Urothelium cell line (cell line): ENCODE data around the gene RPS6KA2.

Source experiments
- DNase-seq: peaks from one replicate; pipeline ENCODE4 v3.0.0; 2011; ENCODE audit warnings: low spot score, mixed read lengths
- FAIRE-seq: peaks from 2 replicates; lab custom pipeline; 2011; peaks lifted over from hg19 to GRCh38; lab: Jason Lieb, UNC

Gene RPS6KA2

DNA sequence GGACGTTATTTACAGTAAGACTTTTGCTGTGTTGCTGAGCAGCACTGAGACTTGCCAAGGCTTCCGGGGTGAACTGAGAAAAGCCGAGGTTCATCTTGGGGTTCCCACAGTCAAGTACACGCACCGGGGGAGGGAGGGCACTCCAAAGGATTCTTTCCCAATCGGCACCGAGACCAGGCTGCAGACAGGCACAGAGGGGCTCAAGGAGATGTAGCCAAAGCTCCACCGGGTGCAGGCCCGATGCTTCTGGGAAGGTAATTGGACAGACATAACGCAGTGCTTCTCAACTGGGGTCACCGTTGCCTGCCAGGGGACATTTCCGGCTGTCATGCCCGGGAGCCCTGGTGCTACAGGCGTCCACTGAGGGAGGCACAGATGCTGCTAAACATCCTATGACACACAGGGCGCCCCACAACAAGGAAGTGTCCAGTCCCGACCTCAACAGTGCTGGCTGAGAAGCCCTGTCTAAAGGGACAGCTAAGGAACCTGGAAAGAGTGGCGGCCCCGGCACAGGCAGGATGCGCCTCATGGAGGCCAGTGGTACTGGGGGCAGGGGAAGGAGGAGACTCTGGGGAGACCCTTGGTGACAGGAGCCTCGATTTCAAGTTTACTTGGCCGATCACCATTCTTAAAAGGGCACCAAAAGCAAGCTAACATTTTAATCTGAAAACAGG is 133.5 kb downstream of the RPS6KA2 start:
- DNase-seq (no peak), FAIRE-seq (no peak)

DNA sequence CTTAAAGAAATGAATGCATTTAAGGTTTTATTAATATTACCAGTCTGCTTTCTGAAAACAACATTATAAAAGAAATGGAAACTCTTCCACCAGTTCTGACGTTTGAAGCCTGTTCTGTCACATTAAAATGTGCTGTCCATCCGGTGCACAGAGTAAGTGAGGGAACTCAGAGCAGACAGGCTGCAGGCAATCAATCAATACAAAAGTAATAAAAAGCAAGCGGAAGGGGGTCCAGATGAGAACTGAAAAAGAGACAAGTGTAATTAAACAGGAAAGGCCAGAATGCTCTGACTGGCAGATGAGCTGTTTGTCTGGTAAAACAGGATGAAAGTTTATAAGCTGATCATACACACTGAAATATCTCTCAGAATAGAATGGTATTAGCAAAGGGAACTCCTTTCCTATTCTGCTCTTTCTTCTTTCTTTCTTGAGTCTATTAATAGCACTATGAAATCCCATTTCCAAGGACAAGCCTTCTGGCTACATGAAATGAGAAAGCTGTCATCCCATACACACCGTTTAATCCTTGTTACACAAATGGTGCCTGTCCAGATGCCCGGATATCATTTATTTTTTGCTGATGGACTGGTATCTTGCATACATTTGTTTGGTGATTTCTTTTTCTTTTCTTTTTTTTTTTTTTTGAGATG is 134.8 kb downstream of the RPS6KA2 start:
- no peak for DNase-seq
- FAIRE-seq: no peak

DNA sequence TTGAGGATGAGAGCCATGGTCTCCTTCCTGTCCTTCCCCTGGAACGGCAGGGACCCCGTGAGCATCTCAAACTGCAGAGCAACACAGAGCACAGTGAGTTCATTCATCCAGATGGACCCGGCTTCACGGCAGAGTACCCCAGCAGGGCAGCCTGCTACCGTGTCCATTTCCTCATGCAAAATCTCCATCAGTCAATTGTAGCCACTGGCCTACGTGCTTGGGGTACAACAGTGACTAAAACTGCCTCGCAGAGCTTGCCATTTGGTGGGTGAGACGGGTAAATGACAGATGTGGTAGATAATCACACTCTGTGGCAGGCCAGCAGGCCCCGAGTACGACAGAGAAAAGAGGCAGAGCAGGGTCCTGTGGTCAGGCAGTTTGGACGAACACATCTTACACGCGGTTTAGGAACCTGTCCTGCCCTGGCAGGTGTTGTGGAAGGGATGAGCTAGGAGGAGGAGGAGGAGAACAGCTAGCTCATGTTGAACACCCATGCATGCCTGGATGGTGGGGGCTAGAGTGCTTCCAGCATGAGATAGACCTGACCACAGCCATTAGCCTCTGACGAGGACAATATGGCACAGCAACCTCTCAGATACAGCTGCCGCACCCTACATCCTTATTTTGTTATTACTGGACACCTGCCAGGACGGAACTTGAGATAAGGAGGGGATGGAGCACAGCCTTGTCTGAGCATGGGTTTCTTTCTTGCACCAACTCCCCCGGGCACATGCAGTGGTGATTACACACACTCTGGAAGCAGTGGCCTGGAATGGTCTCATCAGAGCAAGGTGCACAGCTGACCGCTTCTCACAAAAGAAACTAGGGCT is 136.2 kb downstream of the RPS6KA2 start:
- FAIRE-seq: no peak
- no peak for DNase-seq

DNA sequence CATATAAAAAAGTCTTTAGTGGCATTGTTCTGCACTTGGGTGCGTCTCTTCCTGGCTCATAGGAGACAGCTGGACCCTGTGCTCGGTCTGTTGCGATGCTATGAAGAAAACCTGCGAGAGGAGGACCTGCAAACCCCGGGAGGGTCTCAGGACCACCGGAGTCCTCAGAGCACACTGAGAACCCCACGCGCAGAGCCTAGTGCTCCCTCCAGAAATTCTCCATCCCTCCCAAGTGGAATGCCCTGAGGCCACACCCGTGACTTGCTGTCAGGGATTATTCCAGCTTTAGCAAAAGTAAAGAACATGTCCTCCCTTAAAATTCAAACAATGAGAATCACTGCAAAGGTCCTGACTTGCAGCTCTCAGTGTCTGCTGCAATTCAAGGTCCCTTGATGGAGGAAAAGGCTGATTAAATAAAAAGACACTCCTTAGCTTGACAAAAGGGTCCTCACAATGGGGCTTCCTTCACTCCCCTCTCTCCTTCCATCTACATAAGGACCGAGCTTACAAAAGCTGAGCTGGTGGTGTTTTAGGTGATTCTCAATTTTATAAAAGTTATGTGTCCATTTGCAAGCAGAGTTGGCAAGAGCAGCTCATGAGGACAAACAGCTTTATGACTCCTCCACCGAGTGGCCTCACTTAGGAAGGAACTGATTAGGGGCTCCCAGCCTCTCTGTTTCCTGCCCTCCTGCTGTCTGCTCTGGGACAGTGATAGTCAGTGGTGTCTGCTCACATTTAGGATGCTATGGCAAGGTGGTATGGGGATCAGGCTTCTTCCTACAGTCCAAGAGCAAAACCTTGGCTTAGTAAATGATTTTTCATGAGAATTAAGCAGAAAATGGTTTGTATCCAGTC is 137.5 kb downstream of the RPS6KA2 start:
- DNase-seq (no peak), FAIRE-seq (no peak)

DNA sequence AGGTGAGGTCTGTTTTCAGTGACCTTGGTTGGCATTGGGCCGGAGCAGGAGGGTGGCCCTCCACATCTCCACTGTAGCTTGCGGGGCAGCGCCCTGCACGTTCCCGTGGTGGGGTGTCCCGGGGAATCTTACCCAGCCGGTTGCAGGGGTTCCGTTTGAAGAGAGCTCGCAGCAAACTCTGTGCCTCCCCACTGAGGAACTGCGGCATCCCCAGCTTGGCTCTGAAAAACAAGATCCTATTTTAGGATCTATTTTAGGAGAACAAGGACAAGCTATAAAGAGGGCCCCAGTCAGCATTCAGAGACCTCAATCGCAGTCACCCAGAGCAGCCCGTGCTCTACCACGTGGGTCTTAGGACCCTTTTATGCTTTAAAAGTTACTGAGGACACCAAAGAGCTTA is 138.3 kb downstream of the RPS6KA2 start:
- FAIRE-seq (no peak), DNase-seq (no peak)

DNA sequence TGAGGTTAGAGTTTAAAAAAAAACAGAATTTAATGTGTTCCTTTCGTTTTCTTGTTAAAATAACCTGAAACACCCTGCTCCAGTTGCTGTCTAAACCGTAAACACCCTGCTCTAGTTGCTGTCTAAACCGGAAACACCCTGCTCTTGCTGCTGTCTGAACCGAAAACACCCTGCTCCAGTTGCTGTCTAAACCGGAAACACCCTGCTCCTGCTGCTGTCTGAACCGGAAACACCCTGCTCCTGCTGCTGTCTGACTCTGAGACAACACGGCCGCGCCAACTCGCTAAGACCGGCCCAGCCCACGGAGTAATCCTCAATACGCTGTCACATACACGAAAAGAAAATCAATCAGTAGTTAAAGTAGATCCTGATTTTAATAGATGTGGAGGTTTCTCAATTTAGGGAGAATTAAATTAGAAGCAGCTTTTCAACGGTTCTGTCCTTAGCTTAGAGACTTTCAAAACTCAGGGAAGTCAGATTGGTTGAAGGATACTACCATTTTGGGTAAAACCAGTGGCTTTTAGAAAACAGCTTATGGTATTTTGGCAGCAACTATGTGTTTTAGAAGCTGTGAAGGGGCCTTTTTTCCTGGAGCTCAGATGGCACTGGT is 138.9 kb downstream of the RPS6KA2 start:
- no peak for DNase-seq
- no peak for FAIRE-seq

DNA sequence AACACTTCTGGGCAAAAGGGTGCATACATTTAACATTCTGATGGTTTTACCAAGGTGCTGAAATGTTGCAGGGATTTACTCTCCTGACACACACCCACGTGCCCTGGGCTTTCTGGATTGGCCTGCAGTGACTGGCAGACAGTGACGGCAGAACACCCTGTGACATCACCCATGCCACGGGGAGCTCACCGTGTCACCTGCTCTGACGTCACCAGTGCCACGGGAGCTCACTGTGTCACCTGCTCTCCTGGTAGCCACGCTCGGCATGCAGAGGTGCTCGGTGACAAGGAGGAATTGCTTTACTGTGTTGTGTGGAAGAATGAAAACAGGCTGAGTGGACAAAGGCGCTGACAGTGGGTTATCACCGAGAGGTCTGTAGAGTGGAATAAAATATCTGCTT is 139.9 kb downstream of the RPS6KA2 start:
- DNase-seq: no peak
- peak; percentile 71 for FAIRE-seq

DNA sequence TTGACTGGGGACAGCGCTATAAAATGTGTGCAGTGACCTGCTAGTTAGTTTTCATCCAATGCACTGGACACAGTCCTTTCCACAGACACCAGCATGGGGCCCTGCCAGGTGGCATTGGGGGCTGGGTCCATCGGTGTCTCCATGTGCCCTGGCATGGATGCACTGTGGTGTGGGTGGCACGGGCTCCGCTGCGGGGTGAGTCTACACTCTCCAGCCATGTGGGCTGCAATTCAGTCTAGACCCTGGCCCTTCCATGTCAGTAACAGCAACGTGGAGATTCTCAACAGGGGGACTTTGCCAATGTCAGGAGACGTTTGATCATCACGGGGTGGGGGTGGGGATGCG is 140.5 kb downstream of the RPS6KA2 start:
- FAIRE-seq (no peak), DNase-seq (no peak)

DNA sequence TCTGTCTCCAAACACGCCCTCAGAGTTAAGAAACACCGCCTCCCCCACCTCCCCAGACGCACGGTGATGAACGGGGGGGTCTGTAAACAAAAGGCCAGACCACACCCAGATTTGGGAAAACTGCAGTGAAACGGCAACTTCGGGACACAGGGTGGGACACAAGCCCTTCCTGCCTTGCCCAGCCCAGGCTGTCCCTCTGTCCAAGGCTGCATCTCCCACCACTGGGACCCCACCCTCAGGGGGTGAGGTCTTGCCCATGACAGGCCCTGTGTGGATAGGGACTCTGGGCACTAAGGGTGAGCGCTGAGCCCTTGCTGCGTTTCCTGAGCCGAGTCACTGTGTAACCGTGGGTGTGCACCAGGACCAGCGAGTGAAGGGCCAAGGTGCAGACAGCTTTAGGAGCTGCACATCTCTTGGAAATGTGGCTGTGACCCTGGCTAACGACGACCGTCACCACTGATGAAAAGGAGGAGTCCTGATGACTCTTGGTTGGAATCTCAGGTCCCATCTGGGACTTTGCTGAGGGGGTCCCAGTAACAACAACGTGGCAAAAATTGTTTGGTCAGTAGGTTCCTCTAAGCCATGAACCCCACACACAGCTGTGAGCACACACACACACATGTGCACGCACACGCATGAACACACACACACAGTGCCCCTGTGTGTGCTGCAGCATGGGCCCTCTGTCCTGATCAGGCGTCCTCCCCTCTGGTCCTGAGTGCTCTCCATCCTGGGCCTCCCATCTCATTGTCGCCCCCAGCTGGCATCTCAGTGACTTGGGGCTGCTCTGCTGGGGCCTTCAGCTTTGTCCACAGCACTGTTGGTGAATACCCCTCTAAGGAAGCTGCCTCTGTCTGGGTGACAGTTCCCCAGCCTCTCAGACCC is 141.2 kb downstream of the RPS6KA2 start:
- DNase-seq (no peak), FAIRE-seq (no peak)

DNA sequence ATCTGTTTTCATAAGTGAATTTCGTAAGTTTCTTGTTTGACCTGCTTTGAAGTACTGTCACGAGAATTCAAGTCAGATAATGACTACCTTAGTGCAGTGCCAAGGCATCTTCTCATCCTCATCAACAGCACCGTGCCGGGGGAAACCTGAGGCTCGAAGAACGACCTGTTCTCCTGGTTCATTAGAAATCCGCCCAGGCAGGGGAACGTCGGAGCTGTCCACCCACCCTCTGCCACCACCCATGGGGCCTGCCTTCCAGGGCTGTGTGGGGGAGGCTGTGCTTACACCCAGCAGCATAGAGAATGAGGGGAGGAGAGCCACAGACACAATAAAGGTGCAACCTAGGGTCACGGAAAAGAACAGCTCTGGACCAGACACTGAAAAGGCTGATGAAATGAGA is 142.2 kb downstream of the RPS6KA2 start:
- FAIRE-seq (no peak), DNase-seq (no peak)

DNA sequence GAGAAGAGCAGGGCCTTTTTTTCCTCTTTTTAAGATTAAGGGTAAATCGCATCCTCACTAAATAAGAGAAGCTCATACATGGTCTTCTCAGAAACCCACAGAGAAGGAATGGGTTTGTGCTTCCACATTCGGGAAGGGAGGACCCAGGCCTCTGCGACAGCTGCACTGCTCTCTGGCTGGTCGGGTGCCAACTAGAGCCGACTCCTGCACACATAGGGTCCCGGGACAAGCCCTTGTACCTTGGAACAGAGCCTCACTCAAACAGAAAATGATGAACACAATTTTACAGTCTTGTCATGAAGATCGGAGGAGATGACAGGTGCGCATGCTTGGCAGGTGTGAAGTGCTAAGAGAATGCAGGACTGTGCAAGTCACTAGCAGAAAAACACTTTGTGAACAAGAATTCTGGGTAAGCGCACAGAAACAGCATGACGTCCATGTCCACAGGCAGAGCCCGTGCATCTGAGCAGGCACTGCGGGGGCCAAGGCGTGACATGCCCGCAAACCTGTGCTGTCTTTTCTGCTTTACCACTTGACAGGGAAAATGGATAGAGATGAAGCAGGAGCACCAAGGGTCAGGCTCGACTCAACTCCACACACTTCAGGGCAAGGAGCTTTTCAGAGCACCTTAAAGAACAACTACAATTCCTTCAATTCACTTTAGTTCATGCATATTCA is 143.3 kb downstream of the RPS6KA2 start:
- no peak for FAIRE-seq
- DNase-seq: no peak

DNA sequence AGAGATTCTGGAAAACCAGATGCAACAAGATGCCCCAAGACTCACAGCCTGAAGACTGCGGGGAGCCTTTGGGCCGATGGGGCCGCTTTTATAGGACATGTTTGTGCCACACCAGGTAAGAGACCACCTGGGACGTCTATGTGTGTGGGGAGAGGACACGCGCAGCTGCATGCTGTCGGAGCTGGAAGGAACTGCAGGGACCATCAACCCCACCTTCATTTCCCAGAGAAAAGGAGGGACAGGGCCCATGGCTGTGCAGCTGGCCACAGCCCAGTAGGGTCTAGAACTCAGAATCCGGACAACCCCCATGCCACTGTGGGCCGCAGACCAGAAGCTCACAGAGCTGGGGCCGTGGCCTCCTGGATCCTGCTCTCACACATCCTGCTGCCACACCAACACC is 144.0 kb downstream of the RPS6KA2 start:
- FAIRE-seq: no peak
- DNase-seq: no peak

DNA sequence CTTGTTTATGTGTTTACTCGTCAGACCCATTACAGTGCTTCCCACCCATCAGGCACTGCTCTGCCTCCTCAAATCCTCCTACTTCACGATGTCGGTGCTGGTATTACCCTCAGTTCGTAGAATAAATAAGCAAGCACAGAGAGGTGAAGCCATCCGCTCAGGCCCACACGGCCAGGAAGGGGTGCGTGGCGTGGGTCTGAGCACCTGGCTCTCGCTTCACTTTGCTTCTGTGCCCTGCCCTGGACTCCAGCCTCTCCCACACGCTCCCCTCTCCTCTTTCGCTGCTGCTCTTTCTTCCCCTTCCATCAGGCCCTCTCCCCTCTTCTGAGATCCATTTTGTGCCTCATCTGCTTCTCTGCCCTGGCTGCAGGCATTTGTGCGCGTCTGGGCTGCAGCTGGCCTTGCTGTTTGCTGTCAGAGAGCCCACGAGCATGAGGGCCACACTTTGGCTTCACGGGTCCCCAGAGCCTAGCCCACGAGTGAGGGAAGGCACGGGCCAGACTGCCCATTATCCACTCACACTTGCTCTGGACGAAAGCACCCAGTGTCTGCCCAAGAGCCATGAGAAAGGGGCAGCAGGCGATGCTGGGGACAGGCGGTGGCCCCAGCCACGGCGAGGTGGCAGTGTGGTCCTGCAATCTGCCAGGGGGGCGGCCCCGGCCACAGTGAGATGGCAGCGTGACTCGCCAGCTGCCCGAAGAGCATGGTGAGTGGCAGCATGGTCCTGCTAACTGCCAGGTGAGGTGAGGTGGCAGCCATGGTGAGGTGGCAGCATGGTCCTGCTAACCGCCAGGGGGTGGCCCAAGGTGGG is 148.1 kb downstream of the RPS6KA2 start:
- no peak for DNase-seq
- no peak for FAIRE-seq

DNA sequence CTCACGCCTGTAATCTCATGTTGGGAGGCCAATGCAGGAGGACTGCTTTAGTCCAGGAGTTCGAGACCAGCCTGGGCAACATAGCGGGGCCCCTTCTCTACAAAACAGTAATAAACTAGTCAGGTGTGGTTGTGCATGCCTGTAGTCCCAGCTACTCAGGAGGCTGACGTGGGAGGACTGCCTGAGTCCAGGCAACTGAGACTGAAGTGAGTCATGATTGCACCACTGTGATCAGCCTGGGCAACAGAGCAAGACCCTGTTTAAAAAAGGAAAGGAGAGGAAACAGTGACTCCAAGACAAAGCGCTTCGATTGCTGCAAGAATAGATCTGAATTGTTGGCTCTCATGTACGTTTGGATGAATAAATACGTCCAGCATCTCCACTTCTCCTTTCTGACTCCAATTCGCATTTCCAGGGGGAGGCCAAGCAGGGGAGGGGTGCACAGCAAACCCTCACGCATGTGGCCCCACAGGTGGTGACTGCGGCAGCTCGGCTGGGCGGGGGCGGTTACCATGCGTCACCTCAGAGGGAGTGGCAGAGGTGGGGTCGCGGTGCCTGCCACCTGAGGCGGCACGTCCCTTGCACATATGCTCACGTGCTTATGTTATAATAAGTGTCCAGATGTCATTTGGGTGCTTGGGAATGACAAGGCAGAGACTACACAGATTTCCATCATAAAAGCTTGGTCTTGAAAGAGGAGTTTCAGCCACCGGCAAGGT is 149.2 kb downstream of the RPS6KA2 start:
- no peak for DNase-seq
- FAIRE-seq: no peak

DNA sequence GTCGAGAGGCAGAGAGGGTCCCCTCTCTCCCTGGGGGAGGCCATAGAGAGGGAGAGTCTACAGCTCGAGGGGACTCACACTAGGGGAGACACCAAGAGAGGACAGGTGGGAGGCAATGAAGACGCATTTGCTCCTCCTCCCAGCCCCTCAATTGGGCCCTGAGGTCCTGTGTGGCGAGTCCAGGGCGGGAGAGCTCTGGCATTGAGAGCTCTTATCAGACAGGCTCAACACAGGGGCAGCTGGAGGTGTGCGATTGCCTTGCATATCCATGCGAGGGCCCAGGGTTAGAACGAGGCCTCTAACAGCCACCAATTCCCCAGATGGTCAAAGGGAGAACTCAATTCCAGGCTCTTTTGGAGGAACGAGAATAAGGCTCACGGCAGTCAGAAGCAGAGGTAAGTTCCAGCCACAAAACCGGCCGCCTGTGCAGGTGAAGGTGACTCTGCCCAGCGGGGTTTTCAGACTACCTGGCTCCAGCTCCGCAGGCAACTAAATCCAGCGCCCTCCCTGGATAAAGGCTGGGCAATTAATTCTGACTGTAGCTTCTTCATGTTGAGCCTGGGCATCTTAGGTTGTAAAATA is 150.3 kb downstream of the RPS6KA2 start:
- DNase-seq (no peak), FAIRE-seq (no peak)

DNA sequence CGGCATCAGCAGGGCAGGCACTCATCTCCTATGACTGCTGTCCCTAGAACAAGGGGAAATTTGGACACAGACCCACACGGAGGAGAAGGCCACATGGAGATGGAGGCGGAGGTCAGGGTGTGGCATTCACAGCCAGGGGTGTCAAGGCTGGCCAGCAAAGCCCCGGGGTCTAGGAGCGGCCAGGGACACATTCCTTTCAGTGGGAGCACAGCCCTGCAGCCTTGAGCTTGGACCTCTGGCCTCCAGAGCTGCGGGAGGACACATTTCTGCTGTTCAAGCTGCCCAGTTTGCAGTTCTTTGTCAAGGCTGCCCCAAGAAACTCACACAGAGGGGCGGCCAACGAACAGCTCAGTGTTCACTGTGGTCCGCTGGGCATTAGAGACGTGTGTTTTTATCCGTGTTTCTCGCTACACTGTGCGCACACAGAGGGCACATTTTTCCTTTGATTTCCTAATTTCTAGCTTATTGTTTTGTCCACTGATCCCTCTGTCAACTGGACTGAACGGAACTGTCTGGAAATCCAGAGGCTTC is 150.9 kb downstream of the RPS6KA2 start:
- DNase-seq: no peak
- FAIRE-seq: no peak
